Stimulated activated CD8-positive, alpha-beta memory T cell treated with anti-CD3 and anti-CD28 coated beads, Interleukin-15, amount 100 ng/mL, for 4 hours (primary cell): ENCODE data around the gene PEX5L.

Experiments used
- DNase-seq, 2 donors: peaks; one replicate each; pipeline ENCODE4 v3.0.0-alpha.2; 2020; ENCODE audit warnings: low read depth in 2 of 2

The PEX5L gene

DNA sequence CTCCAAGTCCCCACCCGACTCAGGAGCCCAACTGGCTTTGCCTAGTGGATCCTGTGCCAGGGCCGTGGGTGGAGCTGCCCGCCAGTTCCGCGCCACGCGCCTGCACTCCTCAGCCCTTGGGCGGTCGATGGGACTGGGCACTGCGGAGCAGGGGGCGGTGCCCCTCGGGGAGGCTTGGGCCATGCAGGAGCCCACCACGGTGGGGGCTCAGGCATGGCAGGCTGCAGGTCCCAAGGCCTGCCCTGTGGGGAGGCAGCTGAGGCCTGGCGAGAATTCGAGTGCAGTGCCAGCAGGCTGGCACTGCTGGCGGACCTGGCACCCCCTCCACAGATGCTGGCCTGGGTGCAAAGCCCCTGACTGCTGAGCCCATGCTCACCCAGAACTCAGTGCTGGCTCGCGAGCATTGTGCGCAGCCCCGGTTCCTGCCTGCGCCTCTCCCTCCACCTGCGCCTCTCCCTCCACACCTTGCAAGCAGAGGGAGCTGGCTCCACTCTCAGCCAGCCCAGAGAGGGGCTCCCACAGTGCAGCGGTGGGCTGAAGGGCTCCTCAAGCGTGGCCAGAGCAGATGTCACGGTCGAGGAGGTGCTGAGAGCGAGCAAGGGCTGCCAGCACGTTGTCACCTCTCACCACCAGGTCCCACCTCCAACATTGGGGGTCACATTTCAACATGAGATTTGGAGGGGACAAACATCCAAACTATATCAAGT, 261.2 kb downstream of the PEX5L start:
- no peak for DNase-seq

DNA sequence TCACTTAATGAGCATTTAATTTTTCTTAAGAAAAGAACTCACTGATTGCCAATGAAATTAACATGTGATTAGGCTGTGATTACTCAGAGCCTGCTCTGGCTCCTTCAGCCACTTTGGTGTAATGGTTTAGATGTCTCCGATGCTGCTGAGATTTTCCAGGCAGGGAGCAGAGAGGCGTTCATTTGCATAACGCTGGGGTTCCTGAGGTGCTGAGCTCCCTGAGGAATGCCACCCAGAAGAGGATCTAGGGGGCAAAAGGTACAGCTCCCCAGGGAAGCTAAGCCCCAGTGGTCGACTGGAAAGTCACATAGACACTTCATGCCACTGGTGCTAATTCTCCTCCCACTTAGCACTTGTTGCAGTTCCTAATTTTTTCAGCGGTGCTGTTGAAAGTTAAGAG, 264.4 kb downstream of the PEX5L start:
- no peak for DNase-seq

DNA sequence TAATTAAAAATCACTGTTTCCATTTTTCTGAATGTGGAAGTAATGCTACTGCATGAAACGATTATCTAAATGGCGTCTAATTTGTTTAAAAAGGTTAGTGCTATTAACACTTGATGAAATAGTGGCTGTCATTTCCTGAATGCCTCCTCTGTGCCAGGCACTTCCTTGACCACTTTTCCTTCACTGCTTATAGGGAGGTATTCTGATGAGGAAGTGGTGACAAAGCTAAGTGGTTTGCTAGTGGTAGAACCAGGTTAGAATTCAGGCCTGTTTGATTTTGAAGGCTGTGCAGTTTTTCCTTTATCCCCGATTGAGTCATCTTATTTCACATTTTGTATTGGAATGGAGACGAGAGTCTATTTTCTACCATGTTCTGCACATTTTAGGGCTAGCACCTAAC, 264.9 kb downstream of the PEX5L start:
- DNase-seq: no peak

DNA sequence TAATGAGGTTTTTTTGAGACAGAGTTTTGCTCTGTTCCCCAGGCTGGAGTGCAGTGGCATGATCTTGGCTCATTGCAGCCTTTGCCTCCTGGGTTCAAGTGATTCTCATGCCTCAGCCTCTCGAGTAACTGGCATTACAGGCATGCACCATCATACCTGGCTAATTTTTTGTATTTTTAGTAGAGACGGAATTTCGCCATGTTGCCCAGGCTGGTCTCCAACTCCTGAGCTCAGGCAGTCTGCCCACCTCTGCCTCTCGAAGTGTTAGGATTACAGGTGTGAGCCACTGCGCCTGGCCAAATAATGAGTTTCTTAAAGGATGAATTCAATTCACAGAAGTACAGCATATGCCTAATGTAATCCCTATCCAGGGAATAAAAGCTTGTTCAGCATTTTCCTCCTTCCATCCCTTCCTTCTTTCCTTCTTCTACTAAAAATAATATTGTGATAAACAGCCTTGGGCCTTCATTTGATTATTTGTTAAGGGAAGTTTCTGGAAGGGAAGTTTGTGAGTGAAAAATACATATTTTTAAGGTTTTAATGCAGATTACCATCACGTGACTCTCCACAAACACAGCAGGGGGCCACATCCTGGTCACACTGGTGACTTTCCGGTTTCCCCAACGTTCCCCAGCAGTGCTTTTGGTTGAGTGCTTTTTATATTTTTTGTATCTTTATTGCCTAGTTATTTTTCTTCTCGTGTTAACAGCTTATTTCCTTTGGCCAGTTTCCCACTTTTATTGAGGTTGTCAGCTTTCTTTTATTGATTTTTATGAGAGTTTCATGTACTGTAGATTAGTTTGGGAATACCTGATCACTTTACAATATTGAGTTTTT, 267.1 kb downstream of the PEX5L start:
- no peak for DNase-seq

DNA sequence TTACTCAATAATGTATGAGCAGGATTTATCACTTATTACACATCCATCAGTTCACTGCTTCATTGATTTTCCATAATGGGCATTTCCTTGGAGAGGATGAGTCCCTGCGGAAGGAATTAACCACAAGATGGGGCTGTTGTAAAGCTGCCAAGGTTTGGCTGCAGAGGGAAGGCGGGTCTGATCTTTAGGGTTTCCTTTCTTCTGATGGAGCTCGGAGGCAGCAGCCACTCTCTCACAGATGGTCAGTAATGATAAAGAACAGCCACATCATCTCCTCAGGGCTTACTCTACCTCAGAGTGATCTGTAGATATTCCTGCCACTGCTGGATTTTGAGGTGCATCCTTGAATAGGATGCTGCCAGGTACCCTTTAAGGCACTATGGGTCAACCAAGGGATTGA, 268.7 kb downstream of the PEX5L start:
- DNase-seq: no peak

DNA sequence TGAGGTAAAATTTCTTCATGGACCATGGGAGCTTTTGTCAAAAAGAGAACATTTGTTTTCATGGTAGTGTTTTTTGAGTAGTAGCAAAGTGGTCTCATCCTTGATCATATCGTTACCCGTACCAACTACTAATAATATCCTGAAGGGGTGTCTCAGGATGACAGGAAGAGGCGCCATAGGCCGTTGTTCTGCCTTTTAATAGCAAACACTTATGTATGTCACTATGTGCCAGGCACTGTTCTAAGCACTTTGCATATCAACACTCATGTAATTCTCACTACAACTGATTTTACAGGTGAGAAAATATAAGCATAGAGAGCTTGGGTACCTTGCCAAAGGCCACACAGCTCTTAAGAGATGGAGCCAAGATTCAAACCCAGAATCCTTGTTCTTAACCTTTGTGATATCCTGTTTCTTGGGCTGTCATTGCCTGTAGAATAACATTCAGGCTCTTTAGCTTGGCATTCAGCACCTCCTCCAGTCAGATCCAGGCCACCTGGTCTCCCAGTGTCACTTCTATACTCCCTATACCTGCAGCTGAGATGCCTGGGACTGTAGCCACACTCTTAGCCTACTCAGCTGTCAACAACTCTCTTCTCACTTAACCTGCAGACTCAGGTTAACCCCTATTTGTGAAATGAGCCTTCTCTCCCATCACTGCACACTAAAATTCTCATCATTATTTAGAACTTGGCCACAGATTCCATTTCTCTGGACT, 270.2 kb downstream of the PEX5L start:
- no peak for DNase-seq

DNA sequence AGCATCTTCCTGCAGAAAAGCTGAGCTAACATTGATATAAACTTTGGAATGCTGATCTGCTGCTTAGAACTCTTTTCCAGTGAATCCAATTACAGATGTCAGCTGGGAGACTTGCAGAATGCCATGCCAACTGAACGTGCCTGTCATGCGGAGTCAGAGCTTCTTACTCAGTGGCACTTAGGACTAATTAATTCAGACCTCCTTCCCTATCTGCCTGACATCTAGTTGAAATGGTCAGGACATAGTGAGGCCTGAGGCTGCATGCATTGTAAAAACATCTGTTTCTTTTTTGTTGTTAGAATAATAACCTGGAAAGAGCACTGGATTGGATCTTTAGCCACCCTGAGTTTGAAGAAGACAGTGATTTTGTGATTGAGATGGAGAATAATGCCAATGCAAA, 271.3 kb downstream of the PEX5L start:
- no peak for DNase-seq

DNA sequence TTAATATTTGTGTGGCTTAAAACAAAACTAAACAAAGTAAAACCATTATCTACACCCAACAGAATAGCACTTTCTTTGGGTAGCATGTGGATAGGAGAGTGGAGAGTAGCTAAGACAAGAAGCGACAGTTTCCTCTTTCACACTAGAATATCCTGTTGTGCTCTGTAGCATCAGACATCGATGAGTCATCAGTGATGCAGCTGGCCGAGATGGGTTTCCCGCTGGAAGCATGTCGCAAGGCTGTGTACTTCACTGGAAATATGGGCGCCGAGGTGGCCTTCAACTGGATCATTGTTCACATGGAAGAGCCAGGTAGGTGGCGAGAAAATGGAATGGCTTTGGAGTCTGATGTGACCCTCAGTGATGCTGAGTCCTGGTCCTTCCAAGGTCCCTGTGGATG, 275.8 kb downstream of the PEX5L start:
- DNase-seq: no peak

DNA sequence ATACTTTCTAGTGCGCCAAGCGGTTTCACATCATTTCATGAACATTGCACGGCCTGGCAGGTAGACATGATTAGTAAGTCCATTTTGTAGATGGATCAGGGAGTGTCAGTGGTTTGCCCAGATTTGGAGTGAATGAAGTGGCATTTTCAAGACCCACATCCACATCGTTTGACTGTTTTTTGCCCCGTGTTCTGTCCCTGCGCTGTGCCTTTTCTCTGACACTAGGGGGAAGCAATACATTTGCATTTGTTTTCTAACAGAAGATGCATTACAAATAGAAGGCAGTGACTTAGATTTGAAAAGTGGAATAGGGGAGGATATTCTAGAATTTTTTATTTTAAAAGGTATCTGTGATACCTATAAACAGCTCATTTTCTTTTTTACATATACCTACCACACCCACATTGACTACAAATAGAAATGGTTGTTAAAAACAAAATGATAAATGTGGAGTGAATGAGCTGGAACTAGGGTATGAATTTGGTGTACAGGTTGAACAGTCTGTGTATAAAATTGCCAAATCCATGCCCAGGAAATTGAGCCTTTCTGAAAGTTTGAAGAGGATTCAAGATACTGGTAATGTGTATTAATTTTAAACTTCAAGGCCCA, 285.9 kb downstream of the PEX5L start:
- DNase-seq: no peak

DNA sequence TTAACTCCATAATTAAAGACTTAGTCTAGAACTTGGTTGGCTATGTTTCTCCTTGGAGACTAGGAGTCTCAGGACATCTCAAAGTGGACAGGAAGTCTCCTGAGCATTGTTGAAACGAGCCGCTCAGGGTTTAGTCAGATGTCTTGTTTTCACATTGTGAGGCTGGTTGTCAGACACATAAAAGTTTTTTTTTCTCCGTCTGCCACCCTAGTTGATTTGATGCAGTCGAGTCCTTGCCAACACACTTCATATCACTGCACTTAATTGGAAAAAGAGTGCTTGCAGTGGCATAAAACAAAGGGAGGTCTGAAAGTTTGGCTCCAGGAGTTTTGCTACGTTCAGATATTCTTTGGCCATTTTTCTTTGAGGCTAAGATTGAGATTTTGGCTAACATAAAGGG, 291.0 kb downstream of the PEX5L start:
- no peak for DNase-seq

DNA sequence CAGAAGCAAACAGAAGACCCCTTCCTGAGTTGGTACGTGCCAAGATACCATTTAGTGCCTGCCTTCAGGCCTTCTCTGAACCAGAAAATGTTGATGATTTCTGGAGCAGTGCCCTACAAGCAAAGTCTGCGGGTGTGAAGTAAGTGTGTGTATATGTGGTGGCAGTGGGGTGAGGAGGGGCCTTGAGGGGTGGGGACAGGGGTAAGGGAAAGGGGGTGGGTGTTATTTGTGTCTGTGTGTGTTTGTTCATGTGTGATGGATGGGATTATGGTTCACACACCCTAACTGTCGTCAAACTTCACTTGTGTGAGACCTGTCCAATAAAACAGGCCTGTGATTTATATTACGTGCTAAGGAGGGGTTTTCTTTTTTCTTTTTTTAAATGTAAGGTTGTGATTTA, 291.7 kb downstream of the PEX5L start:
- DNase-seq: no peak
